Measurements from ENCODE around the gene ANKFY1.
"Not testable (repeated sequence)": the region's sequence is repeated elsewhere in the genome, so short reads cannot be mapped to it uniquely, and the experiment has no call there.

Gene ANKFY1

GRCh38 chr17:4156750-4157381 lies 106.9 kb downstream of the ANKFY1 start:
- DNase-seq (ENCODE audit: low spot score): no peak

GRCh38 chr17:4155980-4156620 lies 107.7 kb downstream of the ANKFY1 start:
- no peak for DNase-seq (ENCODE audit: low spot score)
- FAIRE-seq: no peak

More at GRCh38 chr17:4156750-4157381, 106.9 kb downstream of the ANKFY1 start:
- no peak for FAIRE-seq

- FAIRE-seq (no peak), DNase-seq (ENCODE audit: low spot score) (no peak)
Observed at GRCh38 chr17:4154201-4154600, 109.6 kb downstream of the ANKFY1 start.

GRCh38 chr17:4152471-4152870 lies 111.3 kb downstream of the ANKFY1 start:
- FAIRE-seq (no peak), DNase-seq (ENCODE audit: low spot score) (peak; percentile 38)

- FAIRE-seq (no peak), DNase-seq (ENCODE audit: low spot score) (no peak)
Observed at GRCh38 chr17:4150096-4150495, 113.7 kb downstream of the ANKFY1 start.

- DNase-seq (ENCODE audit: low spot score) (no peak), FAIRE-seq (no peak)
Observed at GRCh38 chr17:4148611-4149308, 115.0 kb downstream of the ANKFY1 start.

GRCh38 chr17:4147751-4148310 lies 115.9 kb downstream of the ANKFY1 start:
- FAIRE-seq (no peak), DNase-seq (ENCODE audit: low spot score) (no peak)

- FAIRE-seq: no peak
Observed at GRCh38 chr17:4146641-4147040, 117.1 kb downstream of the ANKFY1 start.

GRCh38 chr17:4144422-4144747 lies 119.4 kb downstream of the ANKFY1 start:
- FAIRE-seq: no peak
- DNase-seq (ENCODE audit: low spot score): no peak

More at GRCh38 chr17:4146641-4147040, 117.1 kb downstream of the ANKFY1 start:
- no peak for DNase-seq (ENCODE audit: low spot score)

- peak; percentile 8 for FAIRE-seq
- DNase-seq (ENCODE audit: low spot score): peak; percentile 72
Observed at GRCh38 chr17:4143563-4144421, 120.0 kb downstream of the ANKFY1 start.

GRCh38 chr17:4142107-4142900 lies 121.5 kb downstream of the ANKFY1 start:
- no peak for FAIRE-seq
- DNase-seq (ENCODE audit: low spot score): no peak

GRCh38 chr17:4140125-4140524 lies 123.7 kb downstream of the ANKFY1 start:
- FAIRE-seq (no peak), DNase-seq (ENCODE audit: low spot score) (no peak)

- not testable (repeated sequence) for FAIRE-seq; DNase-seq (ENCODE audit: low spot score)
Observed at GRCh38 chr17:4138906-4139526, 124.8 kb downstream of the ANKFY1 start.

- FAIRE-seq (no peak), DNase-seq (ENCODE audit: low spot score) (no peak)
Observed at GRCh38 chr17:4136373-4136772, 127.4 kb downstream of the ANKFY1 start.

GRCh38 chr17:4135489-4135888 lies 128.3 kb downstream of the ANKFY1 start:
- FAIRE-seq (no peak), DNase-seq (ENCODE audit: low spot score) (no peak)

GRCh38 chr17:4134721-4135120 lies 129.1 kb downstream of the ANKFY1 start:
- no peak for FAIRE-seq

GRCh38 chr17:4130715-4131114 lies 133.1 kb downstream of the ANKFY1 start:
- FAIRE-seq (no peak), DNase-seq (ENCODE audit: low spot score) (no peak)

More at GRCh38 chr17:4134721-4135120, 129.1 kb downstream of the ANKFY1 start:
- DNase-seq (ENCODE audit: low spot score): no peak

GRCh38 chr17:4127555-4127954 lies 136.2 kb downstream of the ANKFY1 start:
- DNase-seq (ENCODE audit: low spot score): no peak
- no peak for FAIRE-seq

GRCh38 chr17:4125552-4125951 lies 138.2 kb downstream of the ANKFY1 start:
- no peak for FAIRE-seq
- no peak for DNase-seq (ENCODE audit: low spot score)

- DNase-seq (ENCODE audit: low spot score) (no peak), FAIRE-seq (no peak)
Observed at GRCh38 chr17:4124999-4125398, 138.8 kb downstream of the ANKFY1 start.

All from RCC 7860 (cell line).